ENCODE measurements around the gene ZNF280D.

- TF ChIP-seq CTCF (IDR thresholded peaks at IDR 0.05) = no peak
- no peak for TF ChIP-seq POLR2AphosphoS5 (IDR thresholded peaks at IDR 0.05)
- no peak for TF ChIP-seq POLR2A (IDR thresholded peaks at IDR 0.05)
- no peak for TF ChIP-seq EP300 (IDR thresholded peaks at IDR 0.05; ENCODE audit: low read depth)
Measured at GRCh38 chr15:56774356-56774755, 41.0 kb upstream of the ZNF280D start.

All from transverse colon (tissue), 4 donors.